ENCODE measurements around the gene NUTM1.

NUTM1 gene

DNA sequence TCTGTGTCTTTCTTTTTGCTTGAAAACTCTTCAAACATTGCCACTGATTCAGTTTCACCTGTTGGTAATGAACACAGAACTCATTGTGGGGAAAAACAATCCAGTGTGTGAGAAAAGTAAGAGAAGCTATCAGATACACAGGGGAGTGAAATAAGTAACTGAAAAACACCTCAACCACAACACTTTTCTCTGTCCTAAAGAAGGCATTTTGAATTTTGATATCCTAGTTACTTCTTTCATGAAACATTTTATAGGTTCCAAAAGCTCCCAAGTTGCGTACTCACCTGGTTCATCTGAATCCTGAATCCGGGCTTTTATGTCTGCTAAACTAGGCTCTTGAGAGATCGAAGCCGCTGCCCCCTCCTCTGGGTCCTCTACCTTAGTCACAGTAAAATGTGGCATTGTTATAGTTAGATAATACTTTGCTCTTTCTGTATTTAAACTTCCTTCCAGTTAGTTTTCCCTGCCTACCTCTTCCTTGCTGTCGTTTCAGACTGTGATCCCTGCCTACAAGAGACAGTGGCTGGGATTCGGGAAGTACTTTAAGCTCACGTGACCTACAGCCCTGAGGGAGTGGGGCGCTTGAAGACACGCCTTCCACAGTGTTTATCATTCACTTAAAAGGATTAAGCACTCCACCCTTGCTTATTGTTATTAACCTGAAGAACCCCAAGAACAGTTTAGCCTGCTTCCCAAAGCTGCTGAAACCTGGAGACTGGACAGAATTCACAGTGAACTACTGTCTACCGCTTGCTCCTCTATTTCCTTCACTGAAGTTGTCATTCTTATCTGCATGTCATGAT is 24.6 kb upstream of the NUTM1 start:
- DNase-seq (ENCODE audit: low read depth): peak; percentile 79

GRCh38 chr15:34323217-34323616 is 19.9 kb upstream of the NUTM1 start:
- TF ChIP-seq, protein P1, sequence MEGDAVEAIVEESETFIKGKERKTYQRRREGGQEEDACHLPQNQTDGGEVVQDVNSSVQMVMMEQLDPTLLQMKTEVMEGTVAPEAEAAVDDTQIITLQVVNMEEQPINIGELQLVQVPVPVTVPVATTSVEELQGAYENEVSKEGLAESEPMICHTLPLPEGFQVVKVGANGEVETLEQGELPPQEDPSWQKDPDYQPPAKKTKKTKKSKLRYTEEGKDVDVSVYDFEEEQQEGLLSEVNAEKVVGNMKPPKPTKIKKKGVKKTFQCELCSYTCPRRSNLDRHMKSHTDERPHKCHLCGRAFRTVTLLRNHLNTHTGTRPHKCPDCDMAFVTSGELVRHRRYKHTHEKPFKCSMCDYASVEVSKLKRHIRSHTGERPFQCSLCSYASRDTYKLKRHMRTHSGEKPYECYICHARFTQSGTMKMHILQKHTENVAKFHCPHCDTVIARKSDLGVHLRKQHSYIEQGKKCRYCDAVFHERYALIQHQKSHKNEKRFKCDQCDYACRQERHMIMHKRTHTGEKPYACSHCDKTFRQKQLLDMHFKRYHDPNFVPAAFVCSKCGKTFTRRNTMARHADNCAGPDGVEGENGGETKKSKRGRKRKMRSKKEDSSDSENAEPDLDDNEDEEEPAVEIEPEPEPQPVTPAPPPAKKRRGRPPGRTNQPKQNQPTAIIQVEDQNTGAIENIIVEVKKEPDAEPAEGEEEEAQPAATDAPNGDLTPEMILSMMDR (conservative IDR thresholded peaks at IDR 0.05; ENCODE audit: control insufficient read depth, insufficient read depth, low read depth, low read length): no peak
- no peak overlapping the region for H3K4me3 ChIP-seq (ENCODE audit: control insufficient read depth, low read depth, low read length)
- DNase-seq (ENCODE audit: low read depth): no peak

More for the DNA sequence above, 24.6 kb upstream of the NUTM1 start:
- TF ChIP-seq, protein P1 (conservative IDR thresholded peaks at IDR 0.05; ENCODE audit: control insufficient read depth, insufficient read depth, low read depth, low read length): no peak
- peak overlapping the region; percentile 75 for H3K4me3 ChIP-seq (ENCODE audit: control insufficient read depth, low read depth, low read length)

DNA sequence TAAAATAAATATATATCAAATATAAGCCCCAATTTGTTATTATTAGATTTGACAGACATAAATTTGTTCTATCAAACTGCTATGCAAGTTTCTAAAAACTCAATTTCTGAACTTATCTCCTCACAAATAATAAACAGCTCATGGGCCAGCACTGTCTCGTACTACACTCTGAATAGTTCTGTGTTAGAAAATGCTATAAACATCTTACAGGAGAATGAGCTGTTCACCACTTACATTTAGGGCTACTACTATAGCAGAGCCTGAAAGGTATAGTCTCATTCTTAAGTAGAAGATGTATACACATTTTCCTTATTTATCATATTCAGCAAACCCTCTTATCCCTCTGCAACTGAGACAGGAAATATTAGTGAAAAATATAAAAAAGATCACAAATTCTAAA is 18.2 kb upstream of the NUTM1 start:
- no peak for DNase-seq (ENCODE audit: low read depth)
- H3K4me3 ChIP-seq (ENCODE audit: control insufficient read depth, low read depth, low read length): no peak overlapping the region
- TF ChIP-seq, protein P1 (conservative IDR thresholded peaks at IDR 0.05; ENCODE audit: control insufficient read depth, insufficient read depth, low read depth, low read length): no peak

DNA sequence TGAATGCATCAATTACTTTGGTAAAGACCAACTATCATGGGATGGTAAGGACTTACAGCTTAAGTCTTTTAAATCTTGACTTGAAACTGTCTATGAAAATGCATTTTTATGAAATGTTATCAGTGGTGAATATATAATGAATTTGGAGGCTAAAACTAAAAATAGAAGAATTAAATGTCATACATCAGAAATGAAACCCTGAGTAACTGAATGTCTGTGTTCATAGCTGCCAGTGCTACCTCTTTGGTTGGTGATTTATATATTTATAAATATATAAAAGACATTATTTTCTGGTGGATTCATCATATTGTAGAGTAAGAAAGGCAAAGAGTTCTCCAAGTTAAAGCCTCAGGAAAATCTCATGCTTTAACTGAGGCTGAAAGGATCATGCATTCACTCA is 17.7 kb upstream of the NUTM1 start:
- TF ChIP-seq, protein P1 (conservative IDR thresholded peaks at IDR 0.05; ENCODE audit: control insufficient read depth, insufficient read depth, low read depth, low read length): no peak
- DNase-seq (ENCODE audit: low read depth): no peak
- no peak overlapping the region for H3K4me3 ChIP-seq (ENCODE audit: control insufficient read depth, low read depth, low read length)

DNA sequence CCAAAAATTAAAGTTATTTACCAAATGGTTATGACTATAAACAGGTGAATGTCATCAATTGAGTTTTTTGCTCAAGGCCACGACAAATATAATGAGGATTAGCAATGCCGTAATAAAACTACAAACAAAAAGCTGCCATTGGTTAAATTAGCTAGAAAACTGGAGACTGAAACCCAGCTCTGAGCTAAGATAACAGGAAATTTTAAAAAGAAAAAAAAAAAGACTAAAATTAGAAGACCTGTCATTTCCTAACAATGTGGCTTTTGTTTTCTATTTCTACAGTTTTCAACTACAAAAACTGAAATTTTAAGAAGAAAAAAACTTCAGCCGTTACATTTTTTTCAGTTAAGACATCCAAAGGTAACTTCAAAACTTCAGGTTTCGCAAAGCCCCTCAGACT is 15.2 kb upstream of the NUTM1 start:
- no peak overlapping the region for H3K4me3 ChIP-seq (ENCODE audit: control insufficient read depth, low read depth, low read length)
- DNase-seq (ENCODE audit: low read depth): no peak
- TF ChIP-seq, protein P1 (conservative IDR thresholded peaks at IDR 0.05; ENCODE audit: control insufficient read depth, insufficient read depth, low read depth, low read length): no peak

- TF ChIP-seq, protein P1 (conservative IDR thresholded peaks at IDR 0.05; ENCODE audit: control insufficient read depth, insufficient read depth, low read depth, low read length): no peak
- no peak overlapping the region for H3K4me3 ChIP-seq (ENCODE audit: control insufficient read depth, low read depth, low read length)
- DNase-seq (ENCODE audit: low read depth): no peak
These were observed 14.1 kb upstream of the NUTM1 start for GRCh38 chr15:34329006-34329405.
